SK-N-SH (cell line): ENCODE data around the gene SNHG17. TPM values are rescaled to one million over a fixed set of nuclear protein-coding genes. Genes with fewer than 3 reads are reported as not detected.

Experiments used
- MEF2A ChIP-seq: IDR thresholded peaks from 2 replicates; pipeline ENCODE4 v1.4.0; 2012; ENCODE audit warnings: low read depth, borderline replicate concordance
- MXI1 ChIP-seq: IDR thresholded peaks from 2 replicates; pipeline ENCODE4 v1.6.1; 2012; ENCODE audit warnings: mild to moderate bottlenecking, low read depth, low read length, improper control_type of control experiment
- POLR2AphosphoS5 ChIP-seq: IDR thresholded peaks from 2 replicates; pipeline ENCODE4 v1.6.1; 2012; ENCODE audit warnings: low read depth, low read length
- REST ChIP-seq: IDR thresholded peaks from 2 replicates; pipeline ENCODE4 v1.6.1; 2012; ENCODE audit warnings: mild to moderate bottlenecking, low read depth, low read length, moderate library complexity
- SMC3 ChIP-seq: IDR thresholded peaks from 2 replicates; pipeline ENCODE4 v1.6.1; 2012; ENCODE audit warnings: low read depth, low read length, improper control_type of control experiment
- USF2 ChIP-seq: fragments of 150-350 bp; IDR thresholded peaks from 2 replicates; pipeline ENCODE4 v1.6.1; 2017; ENCODE audit warnings: antibody characterized with exemption, low read length, low read depth, borderline replicate concordance
- YY1 ChIP-seq: IDR thresholded peaks from 2 replicates; pipeline ENCODE4 v1.4.0; 2012; ENCODE audit warnings: low read depth, mild to moderate bottlenecking
- polyA plus RNA-seq, 3 experiments: library from polyadenylated mRNA; depleted of rRNA; stranded (reverse); fragments of >200 nt; gene quantifications; 2 replicates each; pipeline ENCODE4 v1.2.3, GENCODE V29; 2012
- small RNA-seq, 7 experiments: library from RNA; depleted of rRNA; stranded (forward); fragments of <200 nt; gene quantifications; one replicate each; pipeline ENCODE3, GENCODE V24; 2012
- TF ChIP-seq, protein P1 (sequence below): IDR thresholded peaks from 2 replicates; pipeline ENCODE4; 2012

SNHG17 gene
- polyA plus RNA-seq, 1 of the 3 experiments (the other 2 are of a cell fraction) = 40.3 TPM

DNA sequence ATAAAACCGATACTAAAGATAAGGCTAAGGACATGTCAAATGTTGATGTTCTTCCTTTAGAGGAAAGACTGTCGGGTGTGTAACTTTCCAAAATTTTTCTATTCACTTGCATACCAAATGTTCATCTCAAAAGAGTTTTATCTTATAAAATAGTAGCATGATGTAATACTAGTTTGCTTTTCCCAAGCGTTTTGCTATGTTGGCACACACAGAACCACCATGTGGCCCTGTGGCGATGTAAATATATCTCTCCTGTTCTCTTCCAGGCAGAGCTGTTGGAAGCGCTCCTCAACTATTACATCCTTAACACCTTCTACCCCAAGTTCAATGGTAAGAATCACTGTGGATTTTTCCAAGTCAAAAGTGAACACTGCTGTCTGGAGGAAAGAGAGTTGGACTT, 62.3 kb downstream of the SNHG17 start (continued):
- TF ChIP-seq REST = no peak
- no peak for TF ChIP-seq SMC3
- TF ChIP-seq, protein P1, sequence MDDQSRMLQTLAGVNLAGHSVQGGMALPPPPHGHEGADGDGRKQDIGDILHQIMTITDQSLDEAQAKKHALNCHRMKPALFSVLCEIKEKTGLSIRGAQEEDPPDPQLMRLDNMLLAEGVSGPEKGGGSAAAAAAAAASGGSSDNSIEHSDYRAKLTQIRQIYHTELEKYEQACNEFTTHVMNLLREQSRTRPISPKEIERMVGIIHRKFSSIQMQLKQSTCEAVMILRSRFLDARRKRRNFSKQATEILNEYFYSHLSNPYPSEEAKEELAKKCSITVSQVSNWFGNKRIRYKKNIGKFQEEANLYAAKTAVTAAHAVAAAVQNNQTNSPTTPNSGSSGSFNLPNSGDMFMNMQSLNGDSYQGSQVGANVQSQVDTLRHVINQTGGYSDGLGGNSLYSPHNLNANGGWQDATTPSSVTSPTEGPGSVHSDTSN = no peak
- TF ChIP-seq MEF2A = no peak
- no peak for TF ChIP-seq POLR2AphosphoS5
- TF ChIP-seq YY1 = no peak
- no peak for TF ChIP-seq USF2
- TF ChIP-seq MXI1 = no peak
- TF ChIP-seq, all 33 proteins: peak for 0

Small RNA genes within 50 kb of the gene (small RNA-seq; reads per million reads assigned to genes)
- gene RF00056 (0 to 0.11 (median 0) reads per million in 7 experiments), gene SNORA60 (0 to 13.2 (median 0.26) reads per million in 7 experiments), gene SNORA71A (8.9 to 2,431 (median 76.8) reads per million in 7 experiments), gene SNORA71B (75.7 to 4,097 (median 276) reads per million in 7 experiments), gene SNORA71C (0 to 22.1 (median 1.4) reads per million in 7 experiments), gene SNORA71D (156 to 57,604 (median 1,372) reads per million in 7 experiments), gene SNORA71E (0 reads per million in 7 experiments)

Other genes starting within 250 kb of the SNHG17 start
- 0.44 and 0.54 TPM in 2 replicates for gene KIAA1755, start 174.6 kb downstream of the SNHG17 start, polyA plus RNA-seq (2012; rRNA removed)
- not detected in 2 replicates for gene BPI, start 131.2 kb downstream of the SNHG17 start, polyA plus RNA-seq (2012; rRNA removed)
- 0.03 and 0.05 TPM in 2 replicates for gene LBP, start 88.8 kb downstream of the SNHG17 start, polyA plus RNA-seq (2012; rRNA removed)
- gene RALGAPB, start 37.5 kb upstream of the SNHG17 start, polyA plus RNA-seq (2012; rRNA removed) = 10.8 and 14.7 TPM in 2 replicates
- gene ADIG, start 145.9 kb upstream of the SNHG17 start, polyA plus RNA-seq (2012; rRNA removed) = not detected in 2 replicates
- gene ARHGAP40, start 166.5 kb upstream of the SNHG17 start, polyA plus RNA-seq (2012; rRNA removed) = 0.02 TPM in 1 of 2 replicates, not detected in the other